ENCODE measurements around the gene ACOXL.

- no peak for TF ChIP-seq CTCF (IDR thresholded peaks at IDR 0.05)
- TF ChIP-seq POLR2A (IDR thresholded peaks at IDR 0.05): no peak
These were observed 72.5 kb downstream of the ACOXL start for GRCh38 chr2:110804915-110805314.

All from esophagus squamous epithelium (tissue), 4 donors.